Smooth muscle cell (in vitro differentiated cells): ENCODE measurements around the gene FSD2. TPM values are rescaled to one million over a fixed set of nuclear protein-coding genes. Genes with fewer than 3 reads are reported as not detected.
"Not testable (repeated sequence)": the region's sequence is repeated elsewhere in the genome, so short reads cannot be mapped to it uniquely, and the experiment has no call there.

Experiments
- DNase-seq: peaks from one replicate; lab custom pipeline; 2025; ENCODE audit not compliant: unreplicated experiment; lab: John Stamatoyannopoulos, UW
- H2AFZ ChIP-seq: fragments of 200-600 bp; sonication (generic); 2 replicates; pipeline ENCODE4 v1.6.0; 2016; ENCODE audit warnings: antibody characterized with exemption, low read depth, mild to moderate bottlenecking
- H3F3A ChIP-seq: fragments of 200-600 bp; sonication (generic); 2 replicates; pipeline ENCODE4 v1.6.0; 2017; ENCODE audit warnings: antibody characterized with exemption, low read depth
- H3K27ac ChIP-seq: fragments of 200-600 bp; sonication (generic); 2 replicates; pipeline ENCODE4 v1.5.1; 2016; ENCODE audit warnings: low read depth, mild to moderate bottlenecking
- H3K27me3 ChIP-seq: fragments of 200-600 bp; sonication (generic); 2 replicates; pipeline ENCODE4 v1.6.1; 2016; ENCODE audit warnings: low read depth, mild to moderate bottlenecking
- H3K36me3 ChIP-seq: fragments of 200-600 bp; sonication (generic); 2 replicates; pipeline ENCODE4 v1.5.1; 2016; ENCODE audit warnings: low read depth
- H3K4me1 ChIP-seq: fragments of 200-600 bp; sonication (generic); 2 replicates; pipeline ENCODE4 v1.5.1; 2016; ENCODE audit warnings: low read depth
- H3K4me2 ChIP-seq: fragments of 200-600 bp; sonication (generic); 2 replicates; pipeline ENCODE4 v1.6.0; 2016; ENCODE audit warnings: mild to moderate bottlenecking
- H3K4me3 ChIP-seq: fragments of 200-600 bp; sonication (generic); 2 replicates; pipeline ENCODE4 v1.5.1; 2016; ENCODE audit warnings: mild to moderate bottlenecking
- H3K79me2 ChIP-seq: fragments of 200-600 bp; sonication (generic); 2 replicates; pipeline ENCODE4 v1.6.0; 2016; ENCODE audit warnings: low read depth, mild to moderate bottlenecking
- H3K9ac ChIP-seq: fragments of 200-600 bp; sonication (generic); 2 replicates; pipeline ENCODE4 v1.6.0; 2016; ENCODE audit warnings: low read depth
- H3K9me3 ChIP-seq: fragments of 200-600 bp; sonication (generic); replicated peaks from 2 replicates; pipeline ENCODE4 v1.5.1; 2016; ENCODE audit warnings: low read depth
- H4K20me1 ChIP-seq: fragments of 200-600 bp; sonication (generic); 2 replicates; pipeline ENCODE4 v1.6.0; 2016; ENCODE audit warnings: low read depth
- WGBS: methylation state at CpG from one replicate; pipeline ENCODE4 v1.1.7; 2016; ENCODE audit warnings: low lambda C conversion rate; 5-methylcytosine and 5-hydroxymethylcytosine counted together
- polyA plus RNA-seq: library from polyadenylated mRNA; unstranded; fragments of >200 nt; fragmentation: Nextera tagmentation; extraction: Ambion mirVana; gene quantifications from 2 replicates; pipeline ENCODE4 v1.2.1, GENCODE V29; 2016
- total RNA-seq: library from RNA; depleted of rRNA; stranded (reverse); fragments of >200 nt; gene quantifications from 2 replicates; pipeline ENCODE4 v1.2.3, GENCODE V29; 2014
- TF ChIP-seq, protein P1 (sequence below): fragments of 200-600 bp; sonication (generic); IDR thresholded peaks from 2 replicates; pipeline ENCODE4 v1.5.1; 2017; ENCODE audit warnings: borderline replicate concordance, mild to moderate bottlenecking, antibody characterized with exemption; ENCODE audit not compliant: insufficient read depth, poor library complexity, severe bottlenecking

The FSD2 gene
- total and polyA plus RNA-seq, 2 experiments from 2014 or later = not detected

DNA sequence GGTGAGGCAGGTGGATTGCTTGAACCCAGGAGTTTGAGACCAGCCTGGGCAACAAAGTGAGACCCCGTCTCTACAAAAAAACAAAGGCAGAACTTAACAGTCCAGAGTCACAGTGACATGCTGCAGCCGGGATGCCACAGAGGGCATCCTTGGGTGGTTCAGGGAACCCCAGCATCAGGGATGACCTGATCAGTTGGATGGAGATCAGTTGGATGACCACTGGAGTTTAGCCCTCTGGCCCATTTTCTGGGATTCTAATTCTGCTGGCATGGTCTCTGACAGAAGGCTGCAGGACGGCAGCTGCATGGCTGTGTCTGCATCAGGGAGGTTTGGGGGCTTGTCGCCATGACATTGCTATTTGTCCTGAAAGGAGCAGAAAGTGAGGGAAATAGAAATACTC lies 23.4 kb upstream of the FSD2 start:
- TF ChIP-seq, protein P1, sequence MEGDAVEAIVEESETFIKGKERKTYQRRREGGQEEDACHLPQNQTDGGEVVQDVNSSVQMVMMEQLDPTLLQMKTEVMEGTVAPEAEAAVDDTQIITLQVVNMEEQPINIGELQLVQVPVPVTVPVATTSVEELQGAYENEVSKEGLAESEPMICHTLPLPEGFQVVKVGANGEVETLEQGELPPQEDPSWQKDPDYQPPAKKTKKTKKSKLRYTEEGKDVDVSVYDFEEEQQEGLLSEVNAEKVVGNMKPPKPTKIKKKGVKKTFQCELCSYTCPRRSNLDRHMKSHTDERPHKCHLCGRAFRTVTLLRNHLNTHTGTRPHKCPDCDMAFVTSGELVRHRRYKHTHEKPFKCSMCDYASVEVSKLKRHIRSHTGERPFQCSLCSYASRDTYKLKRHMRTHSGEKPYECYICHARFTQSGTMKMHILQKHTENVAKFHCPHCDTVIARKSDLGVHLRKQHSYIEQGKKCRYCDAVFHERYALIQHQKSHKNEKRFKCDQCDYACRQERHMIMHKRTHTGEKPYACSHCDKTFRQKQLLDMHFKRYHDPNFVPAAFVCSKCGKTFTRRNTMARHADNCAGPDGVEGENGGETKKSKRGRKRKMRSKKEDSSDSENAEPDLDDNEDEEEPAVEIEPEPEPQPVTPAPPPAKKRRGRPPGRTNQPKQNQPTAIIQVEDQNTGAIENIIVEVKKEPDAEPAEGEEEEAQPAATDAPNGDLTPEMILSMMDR = no peak
- no peaks in the 10 kb centered on the region for H3K79me2 ChIP-seq
- H4K20me1 ChIP-seq = peaks cover 3% of the 10 kb centered on the region
- H3F3A ChIP-seq = no peaks in the 10 kb centered on the region
- no peak overlapping the region for H2AFZ ChIP-seq
- no peak for DNase-seq
- 96% methylated on average over 4 of the region's 4 CpGs for WGBS
- H3K4me3 ChIP-seq = no peak overlapping the region
- H3K9ac ChIP-seq = no peak overlapping the region
- no peaks in the 10 kb centered on the region for H3K4me1 ChIP-seq
- peaks cover 35% of the 10 kb centered on the region for H3K36me3 ChIP-seq
- no peaks in the 10 kb centered on the region for H3K9me3 ChIP-seq
- H3K27me3 ChIP-seq = no peaks in the 10 kb centered on the region
- H3K27ac ChIP-seq = no peak overlapping the region
- H3K4me2 ChIP-seq = no peak overlapping the region

DNA sequence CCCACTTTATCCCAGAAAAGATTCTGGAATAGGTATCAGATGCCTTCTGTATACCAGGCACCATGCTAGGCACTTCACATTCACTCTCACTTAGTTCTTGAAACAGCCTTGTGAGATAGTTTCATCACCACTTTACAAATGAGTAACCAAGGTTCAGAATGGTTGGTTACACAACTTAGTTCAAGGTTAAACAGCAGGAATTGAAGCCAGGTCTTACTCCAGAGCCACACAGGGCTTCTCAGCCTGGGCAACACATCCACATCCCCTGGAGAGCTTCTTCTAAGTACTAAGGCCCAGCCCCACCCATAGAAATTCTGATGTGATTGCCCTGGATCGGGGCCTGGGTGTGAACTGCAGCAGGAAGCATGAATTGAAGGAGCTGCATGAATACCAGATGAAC lies 22.2 kb upstream of the FSD2 start:
- Histone ChIP-seq H2AFZ (no peak overlapping the region), H3K9ac (no peak overlapping the region), H3K4me2 (no peak overlapping the region), H3K27me3 (no peaks in the 10 kb centered on the region), H3K4me3 (no peak overlapping the region), H4K20me1 (peaks cover 3% of the 10 kb centered on the region), H3K36me3 (peaks cover 31% of the 10 kb centered on the region), H3K79me2 (no peaks in the 10 kb centered on the region), H3K9me3 (no peaks in the 10 kb centered on the region), H3F3A (no peaks in the 10 kb centered on the region), H3K27ac (no peak overlapping the region), H3K4me1 (no peaks in the 10 kb centered on the region)
- WGBS = 100% methylated on average over 1 of the region's 1 CpG
- TF ChIP-seq, protein P1 = no peak
- no peak for DNase-seq

DNA sequence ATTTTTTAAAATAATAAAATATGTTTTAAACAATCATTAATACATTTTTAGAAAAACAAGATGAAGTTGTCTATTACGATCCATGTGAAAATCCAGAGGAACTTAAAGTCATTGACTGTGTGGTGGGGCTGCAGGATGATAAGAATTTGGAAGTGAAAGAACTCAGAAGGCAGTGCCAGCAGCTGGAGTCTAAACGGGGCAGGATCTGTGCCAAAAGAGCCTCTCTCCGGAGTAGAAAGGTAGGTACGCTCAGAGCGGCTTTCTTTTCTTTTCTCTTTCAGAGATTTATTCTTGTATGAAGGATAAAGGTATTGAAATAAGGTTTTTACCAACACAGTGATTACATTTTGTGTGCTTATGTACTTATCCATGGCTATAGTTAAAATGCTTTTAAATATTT lies 17.2 kb upstream of the FSD2 start:
- 97% methylated on average over 5 of the region's 5 CpGs for WGBS
- no peak overlapping the region for H3K4me3 ChIP-seq
- peaks cover 35% of the 10 kb centered on the region for H3K36me3 ChIP-seq
- no peak overlapping the region for H3K27ac ChIP-seq
- H3K9me3 ChIP-seq = no peaks in the 10 kb centered on the region
- H3K4me2 ChIP-seq = no peak overlapping the region
- H3K9ac ChIP-seq = no peak overlapping the region
- H2AFZ ChIP-seq = no peak overlapping the region
- no peaks in the 10 kb centered on the region for H3K79me2 ChIP-seq
- no peaks in the 10 kb centered on the region for H3K4me1 ChIP-seq
- TF ChIP-seq, protein P1 = no peak
- DNase-seq = no peak
- H4K20me1 ChIP-seq = peaks cover 7% of the 10 kb centered on the region
- H3F3A ChIP-seq = no peaks in the 10 kb centered on the region
- no peaks in the 10 kb centered on the region for H3K27me3 ChIP-seq

DNA sequence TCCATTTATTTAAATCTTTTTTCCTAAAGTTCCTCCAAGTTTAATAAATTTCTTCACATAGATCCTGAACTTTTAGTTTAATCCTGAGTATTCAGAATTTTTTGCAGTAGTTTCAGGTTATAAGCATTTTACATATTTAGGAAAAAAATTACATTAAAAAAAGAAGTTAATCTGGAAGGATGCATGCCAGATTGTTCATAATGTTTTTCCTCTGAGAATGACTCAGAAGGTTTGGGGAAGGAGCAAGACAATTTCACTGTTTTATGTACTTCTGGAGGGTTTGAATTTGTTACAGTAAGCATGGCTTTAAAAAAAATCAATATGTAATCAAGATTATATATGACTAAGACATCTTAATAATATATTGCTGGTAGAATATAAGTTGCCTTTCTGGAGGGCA lies 16.0 kb upstream of the FSD2 start:
- not testable (repeated sequence) for H3K27me3 ChIP-seq, DNase-seq, H4K20me1 ChIP-seq, H3K27ac ChIP-seq, H3K79me2 ChIP-seq, H2AFZ ChIP-seq, H3K9me3 ChIP-seq, H3K9ac ChIP-seq, H3K4me1 ChIP-seq, H3K4me3 ChIP-seq, H3K4me2 ChIP-seq, H3F3A ChIP-seq
- H3K36me3 ChIP-seq = peaks cover 32% of the 10 kb centered on the region

DNA sequence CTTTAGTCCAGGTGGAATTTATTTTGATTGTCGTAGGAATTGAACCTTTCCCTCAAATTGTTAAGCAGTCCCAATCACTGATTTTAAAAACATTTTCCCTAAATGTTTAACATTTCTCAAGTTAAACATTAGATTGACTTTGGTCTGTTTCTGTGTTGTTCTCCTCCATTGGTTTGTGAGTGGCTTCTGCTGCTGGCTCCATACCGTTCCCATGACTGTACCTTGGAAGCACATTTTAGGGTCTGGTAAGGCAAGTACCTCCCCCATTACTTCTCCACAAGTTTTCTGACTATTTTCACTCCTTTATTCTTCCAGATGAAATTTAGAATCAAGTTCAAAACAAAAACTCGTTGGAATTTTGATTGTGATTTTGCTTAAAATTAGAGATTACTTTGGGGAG lies 15.5 kb upstream of the FSD2 start:
- not testable (repeated sequence) for H3K4me1 ChIP-seq, H3K27me3 ChIP-seq, H3K9me3 ChIP-seq, H3K4me3 ChIP-seq, H3K4me2 ChIP-seq, DNase-seq, H3K9ac ChIP-seq, H3F3A ChIP-seq, H3K79me2 ChIP-seq, H3K27ac ChIP-seq, H4K20me1 ChIP-seq, H2AFZ ChIP-seq
- peaks cover 30% of the 10 kb centered on the region for H3K36me3 ChIP-seq
- 91% methylated on average over 3 of the region's 3 CpGs for WGBS
